Measurements from ENCODE around the gene SF3A2.

DNA sequence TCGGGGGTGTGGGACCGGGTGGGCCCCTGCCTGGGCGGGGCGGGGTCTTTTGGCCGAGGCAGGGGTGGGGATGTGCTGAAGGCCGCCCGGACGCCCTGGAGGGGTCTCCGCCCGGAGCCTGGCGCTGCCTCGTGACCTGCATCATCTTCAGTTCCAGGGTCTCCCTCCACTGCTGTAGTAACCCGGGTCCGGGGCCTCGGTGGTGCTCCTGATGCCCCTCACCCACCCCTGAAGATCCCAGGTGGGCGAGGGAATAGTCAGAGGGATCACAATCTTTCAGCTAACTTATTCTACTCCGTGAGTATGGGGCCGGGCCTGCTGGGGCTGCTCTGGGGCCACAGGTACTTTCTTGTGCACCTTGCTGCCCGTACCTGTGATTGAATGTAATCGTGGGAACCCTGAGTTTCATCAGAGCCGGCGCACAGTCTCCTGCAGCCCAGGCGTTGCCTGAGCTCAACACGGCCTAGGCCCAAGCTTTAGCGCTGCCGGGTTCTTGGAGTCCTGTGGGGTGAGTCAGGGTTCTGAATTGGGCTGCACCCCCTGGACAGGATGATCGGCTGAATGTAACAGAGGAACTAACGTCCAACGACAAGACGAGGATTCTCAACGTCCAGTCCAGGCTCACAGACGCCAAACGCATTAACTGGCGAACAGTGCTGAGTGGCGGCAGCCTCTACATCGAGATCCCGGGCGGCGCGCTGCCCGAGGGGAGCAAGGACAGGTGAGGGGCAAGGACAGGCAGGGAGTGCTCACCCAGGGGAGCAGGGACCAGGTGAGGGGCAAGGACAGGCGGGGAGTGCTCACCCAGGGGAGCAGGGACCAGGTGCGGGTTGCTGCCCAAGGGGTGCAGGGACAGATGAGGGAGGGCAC lies 34.8 kb downstream of the SF3A2 start:
- TF ChIP-seq EZH2 (IDR thresholded peaks at IDR 0.05; ENCODE audit: borderline replicate concordance, insufficient read depth, low read depth, low read length, poor library complexity, severe bottlenecking) (no peak), CTCF (IDR thresholded peaks at IDR 0.05) (no peak)
